ENCODE results near the gene BAMBI.
A peak's percentile ranks its signal among the peaks of the same experiment; 100 is the strongest.
"Not testable (repeated sequence)": the region's sequence is repeated elsewhere in the genome, so short reads cannot be mapped to it uniquely, and the experiment has no call there.

The BAMBI gene

DNA sequence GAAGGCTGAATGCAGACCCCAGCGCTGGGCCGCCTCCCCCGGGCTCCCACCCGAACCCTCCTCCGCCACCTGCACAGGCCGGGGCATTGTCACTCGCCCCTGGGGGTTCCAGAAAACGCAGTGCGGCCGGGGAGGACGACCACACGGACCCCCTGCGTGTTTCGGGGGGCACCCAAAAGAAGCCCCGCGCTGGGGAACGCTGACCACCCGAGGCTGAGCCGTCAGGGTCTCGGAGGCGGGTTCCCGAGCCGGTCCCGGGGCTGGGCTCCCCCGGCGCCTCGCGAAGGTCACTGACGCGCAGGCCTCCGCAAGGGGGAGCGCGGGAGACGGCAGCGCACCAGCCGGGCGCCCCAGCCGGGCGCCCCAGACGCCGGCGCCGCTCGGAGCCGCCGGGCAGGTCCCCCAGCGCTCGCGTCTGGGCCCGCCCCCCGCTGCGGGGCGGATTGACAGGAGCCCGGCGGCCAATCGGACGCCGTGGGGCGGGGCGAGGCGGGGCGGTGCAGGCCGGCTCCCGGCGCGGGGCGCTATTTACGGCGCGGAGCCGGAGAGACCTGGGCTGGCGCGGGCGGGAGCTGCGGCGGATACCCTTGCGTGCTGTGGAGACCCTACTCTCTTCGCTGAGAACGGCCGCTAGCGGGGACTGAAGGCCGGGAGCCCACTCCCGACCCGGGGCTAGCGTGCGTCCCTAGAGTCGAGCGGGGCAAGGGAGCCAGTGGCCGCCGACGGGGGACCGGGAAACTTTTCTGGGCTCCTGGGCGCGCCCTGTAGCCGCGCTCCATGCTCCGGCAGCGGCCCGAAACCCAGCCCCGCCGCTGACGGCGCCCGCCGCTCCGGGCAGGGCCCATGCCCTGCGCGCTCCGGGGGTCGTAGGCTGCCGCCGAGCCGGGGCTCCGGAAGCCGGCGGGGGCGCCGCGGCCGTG lies at the start of gene BAMBI:
TSS of gene BAMBI (plus strand) at position 554 of the 920 bp plus-strand sequence. CDS start 377 bp downstream, outside the sequence.
- peak; percentile 32 for DNase-seq

- DNase-seq = no peak
Observed at GRCh38 chr10:28628184-28628893, 49.0 kb upstream of the BAMBI start.

- no peak for DNase-seq
Observed at GRCh38 chr10:28631896-28632583, 45.3 kb upstream of the BAMBI start.

GRCh38 chr10:28632584-28632945 lies 44.8 kb upstream of the BAMBI start:
- no peak for DNase-seq

GRCh38 chr10:28633750-28634149 lies 43.6 kb upstream of the BAMBI start:
- no peak for DNase-seq

GRCh38 chr10:28637346-28637745 lies 40.0 kb upstream of the BAMBI start:
- no peak for DNase-seq

DNA sequence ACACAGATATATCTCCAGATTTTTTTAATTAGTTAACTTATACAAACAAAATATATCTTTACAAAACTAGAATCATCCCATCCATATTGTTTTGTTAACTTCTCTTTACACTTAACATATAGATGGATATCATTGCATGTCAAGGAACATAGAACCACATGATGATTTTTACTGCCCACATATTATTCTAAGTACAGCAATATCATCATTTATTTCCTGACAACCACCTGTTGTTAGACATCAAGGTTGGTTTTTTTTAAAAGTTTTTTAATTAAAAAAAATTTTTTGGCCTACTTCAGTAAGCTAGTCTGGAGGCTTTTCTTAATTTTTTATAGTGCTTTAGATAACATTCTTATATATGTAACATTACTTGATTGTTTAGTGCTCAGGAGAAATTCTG lies 38.9 kb upstream of the BAMBI start:
- DNase-seq = no peak

DNA sequence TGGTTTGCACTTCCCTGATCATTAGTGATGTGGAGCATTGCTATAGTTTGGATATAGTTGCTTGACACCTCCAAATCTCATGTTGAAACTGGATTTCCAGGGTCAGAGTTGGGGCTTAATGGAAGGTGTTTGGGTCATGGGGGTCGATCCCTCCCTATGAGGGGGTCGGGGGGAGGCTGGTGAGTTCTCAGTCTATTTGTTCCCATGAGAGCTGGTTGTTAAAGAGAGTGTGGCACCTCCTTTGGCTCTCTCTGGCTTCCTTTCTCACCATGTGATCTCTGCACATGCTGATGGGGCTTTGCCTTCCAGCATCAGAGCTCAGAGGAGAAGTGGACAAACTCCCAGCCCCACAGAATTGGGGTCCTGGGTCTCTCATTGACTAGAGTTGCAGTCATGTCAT lies 36.8 kb upstream of the BAMBI start:
- no peak for DNase-seq

DNA sequence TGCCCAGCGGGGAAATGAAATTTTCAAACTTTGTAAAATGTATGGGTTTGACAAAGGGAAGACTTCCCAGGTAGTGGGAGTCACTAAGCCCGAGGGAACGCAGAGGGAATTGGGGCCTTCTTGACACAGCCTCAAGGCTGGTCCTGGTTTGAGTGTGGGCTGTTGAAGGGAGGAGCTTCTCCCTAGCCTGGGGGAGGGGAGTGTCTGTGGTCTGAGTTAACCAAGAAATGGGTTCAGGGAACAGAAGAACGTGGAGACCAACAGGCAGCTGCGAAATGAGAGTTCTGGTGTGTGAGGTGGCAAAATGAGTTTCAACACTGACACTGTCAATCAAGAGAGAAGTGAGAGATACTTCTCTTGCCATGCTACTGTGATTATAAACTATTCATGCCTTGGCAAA lies 32.7 kb upstream of the BAMBI start:
- no peak for DNase-seq

DNA sequence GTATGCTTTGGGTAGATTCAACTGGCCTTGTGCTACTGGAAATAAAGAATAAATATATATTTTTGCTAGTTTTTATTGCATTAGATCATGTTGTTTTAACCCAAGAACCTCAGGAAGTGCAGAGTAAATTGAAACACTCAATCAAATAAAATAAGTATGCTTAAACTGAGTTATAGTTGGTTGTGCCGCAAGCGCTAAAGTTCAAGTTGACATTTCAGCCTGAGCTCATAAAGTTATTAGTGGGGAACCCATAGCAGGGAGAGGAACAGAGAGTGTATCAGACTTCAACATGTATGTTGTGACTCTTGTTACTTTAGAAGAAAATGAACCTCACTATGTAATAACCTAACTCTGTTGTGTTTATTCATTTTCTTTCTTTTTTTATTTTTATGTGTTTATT lies 25.2 kb upstream of the BAMBI start:
- DNase-seq = no peak

- no peak for DNase-seq
Observed at GRCh38 chr10:28652703-28653102, 24.6 kb upstream of the BAMBI start.

- DNase-seq = not testable (repeated sequence)
Observed at GRCh38 chr10:28658824-28659223, 18.5 kb upstream of the BAMBI start.

DNA sequence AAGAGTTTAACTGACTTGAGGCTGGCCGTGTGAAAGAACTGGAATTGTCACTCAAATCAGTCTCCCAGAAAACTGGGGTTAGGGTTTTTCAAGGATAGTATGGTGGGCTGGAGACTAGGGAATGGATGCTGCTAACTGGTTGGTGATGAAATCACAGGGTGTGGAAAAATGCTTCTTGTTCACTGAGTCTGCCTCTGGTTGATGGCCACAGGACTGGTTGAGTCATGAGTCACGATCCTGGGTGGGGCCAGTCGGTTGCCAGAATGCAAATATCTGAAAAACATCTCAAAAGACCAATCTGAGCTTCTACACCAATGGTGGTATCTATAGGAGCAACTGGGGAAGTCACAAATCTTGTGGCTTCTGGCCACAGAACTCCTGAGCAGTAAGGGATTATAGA lies 16.3 kb upstream of the BAMBI start:
- DNase-seq = no peak

DNA sequence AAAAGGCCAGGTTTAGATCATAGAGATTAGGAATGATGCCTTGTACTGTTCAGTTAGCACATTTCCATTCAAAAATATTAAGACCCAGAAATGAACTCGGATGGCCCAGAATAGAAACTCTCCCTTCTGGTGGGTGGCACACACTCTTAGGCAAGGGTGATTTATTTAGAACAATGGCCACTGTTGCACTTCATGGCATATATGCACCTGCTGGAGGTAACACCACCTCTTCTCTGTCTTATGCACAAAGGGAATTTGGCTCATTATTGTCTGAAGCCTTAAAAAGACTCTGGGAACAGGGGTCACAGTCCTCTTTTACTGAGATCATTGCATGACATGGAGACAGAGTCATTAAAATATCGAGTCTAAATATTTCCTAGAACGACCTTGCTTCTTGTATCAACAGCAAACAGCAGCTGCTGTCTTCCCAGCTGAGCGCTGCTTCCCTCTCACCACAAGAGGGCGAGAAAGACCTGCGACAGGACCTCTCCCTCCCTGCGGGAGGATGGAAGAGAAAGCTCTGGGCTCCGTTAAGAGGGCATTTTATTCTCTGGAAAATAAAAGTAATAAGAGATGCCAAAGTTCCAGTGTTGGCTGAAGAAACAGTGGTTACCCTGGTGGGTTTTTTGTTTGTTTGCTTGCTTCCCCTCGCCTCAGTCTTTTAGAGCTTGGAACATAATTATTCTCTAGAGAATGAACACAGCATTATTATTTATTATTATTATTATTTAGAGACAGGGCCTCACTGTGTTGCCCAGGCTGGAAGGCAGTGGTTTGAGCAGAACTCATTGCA lies 13.5 kb upstream of the BAMBI start:
- DNase-seq = peak; percentile 58

DNA sequence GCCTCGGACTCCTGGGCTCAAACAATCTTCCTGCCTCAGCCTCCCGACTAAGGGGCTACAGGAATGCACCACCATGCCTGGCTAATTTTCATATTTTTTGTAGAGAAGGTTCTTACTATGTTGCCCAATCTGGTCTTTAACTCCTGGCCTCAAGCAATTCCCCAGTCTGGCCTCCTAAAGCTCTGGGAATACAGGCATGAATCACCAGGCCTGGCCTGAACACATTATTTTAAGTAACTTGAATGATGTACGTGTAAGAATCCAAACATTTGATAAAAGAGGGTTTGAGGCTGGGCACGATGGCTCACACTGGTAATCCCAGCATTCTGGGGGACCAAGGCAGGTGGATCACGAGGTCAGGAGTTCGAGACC lies 13.0 kb upstream of the BAMBI start:
- no peak for DNase-seq

- no peak for DNase-seq
Observed at GRCh38 chr10:28666751-28667467, 10.4 kb upstream of the BAMBI start.

DNA sequence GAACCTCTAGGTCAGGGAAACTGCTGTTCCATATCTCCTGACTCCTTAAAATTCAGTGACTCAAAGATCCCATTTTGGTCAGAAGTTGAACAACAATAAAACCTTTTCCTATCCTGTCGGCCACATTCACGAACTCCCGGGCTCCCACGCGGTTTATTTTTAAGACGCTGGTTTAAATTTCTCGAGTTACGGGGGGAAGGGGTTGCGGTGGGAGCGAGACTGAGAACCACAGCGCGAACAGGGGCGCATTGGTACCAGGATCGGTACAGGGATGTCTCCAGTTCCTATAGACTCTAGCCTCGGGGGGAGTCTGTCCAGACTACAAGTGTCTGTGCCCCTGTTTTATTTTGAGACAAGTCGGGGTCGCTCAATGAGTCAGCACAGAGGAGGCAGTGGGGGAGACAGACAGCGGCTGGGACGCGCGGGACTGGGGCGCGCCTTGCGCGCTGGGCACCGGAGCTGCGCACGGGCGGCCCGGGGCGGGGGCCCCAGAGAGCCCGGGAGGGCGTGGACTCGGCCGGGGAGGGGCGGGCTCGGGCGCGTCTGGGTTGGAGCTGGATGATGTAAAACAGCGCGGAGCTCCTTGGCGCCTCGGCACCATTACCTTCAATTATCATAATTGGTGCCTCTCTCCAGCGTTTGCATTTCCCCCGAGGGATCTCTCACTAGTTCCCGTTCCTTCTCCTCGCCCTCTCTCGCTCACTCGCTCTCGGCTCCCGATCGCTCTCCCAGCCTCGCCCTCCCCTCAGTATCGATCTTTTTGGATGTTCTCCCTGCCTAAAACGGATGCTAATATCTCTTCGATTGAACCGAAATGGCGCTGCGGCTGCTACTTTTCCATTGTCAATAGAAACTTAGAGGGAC lies 8.7 kb upstream of the BAMBI start:
- peak; percentile 83 for DNase-seq

DNA sequence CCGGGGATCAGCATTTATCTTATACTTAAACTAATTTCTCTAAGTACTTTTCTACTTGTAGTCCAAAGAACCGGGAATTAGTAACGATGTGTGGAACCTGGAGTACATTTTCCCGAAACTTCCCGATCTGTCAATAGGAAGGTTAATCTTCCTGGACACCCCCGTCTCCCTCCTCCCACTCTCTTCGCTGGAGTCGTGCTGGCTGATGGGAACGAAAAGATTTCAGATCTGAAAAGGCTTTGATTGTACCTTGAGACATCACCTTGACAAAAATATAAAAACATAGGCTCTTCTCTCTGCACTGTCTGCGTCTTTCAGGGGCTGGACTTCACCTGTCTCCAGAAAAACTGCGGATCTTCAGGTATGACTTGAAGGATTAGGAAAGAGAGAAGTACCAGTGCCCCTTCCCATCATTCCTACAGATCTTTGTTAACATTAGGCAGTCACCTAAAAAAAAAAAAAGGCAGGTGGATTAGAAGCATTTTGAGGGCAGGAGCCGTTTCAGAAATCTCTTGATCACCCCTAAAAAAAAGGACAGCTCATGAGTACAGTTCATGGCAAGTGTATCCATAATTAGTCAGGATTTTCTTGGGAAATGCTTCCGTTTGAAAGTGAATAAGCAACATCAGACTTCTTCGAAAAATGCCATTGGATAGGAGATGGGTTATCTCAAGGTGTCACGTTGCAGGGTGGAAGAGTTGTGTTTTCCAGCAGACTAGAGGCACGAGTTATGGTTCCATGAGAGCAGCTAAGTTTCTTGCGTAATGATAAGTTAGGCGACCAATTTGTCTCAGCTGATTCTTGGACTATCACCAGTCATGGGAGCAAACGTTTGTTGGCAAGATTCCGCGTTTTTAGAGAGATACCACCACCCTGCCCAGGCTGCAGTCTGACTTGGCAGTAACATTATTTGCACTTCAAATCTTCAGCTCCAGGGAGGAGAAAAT lies 7.8 kb upstream of the BAMBI start:
- DNase-seq = no peak

GRCh38 chr10:28674782-28675181 lies 2.5 kb upstream of the BAMBI start:
- no peak for DNase-seq

All from NCI-H1436 treated with DMSO at 0.1 percent for 48 hours (cell line).